Glomerular endothelial cell (primary cell): Measurements from ENCODE around the gene QKI. TPM values are rescaled to one million over a fixed set of nuclear protein-coding genes. Genes with fewer than 3 reads are reported as not detected.

Source experiments
- DNase-seq: peaks from one replicate; pipeline ENCODE4 v3.0.0-alpha.2; 2011; ENCODE audit warnings: low read depth, low spot score; ENCODE audit errors: extremely low read depth
- total RNA-seq: library from RNA; depleted of rRNA; stranded (reverse); fragments of >200 nt; gene quantifications from 2 replicates; pipeline ENCODE4 v1.2.3, GENCODE V29; 2015

QKI gene
- total RNA-seq, 1 donor from 2014 or later: 224 TPM

DNA sequence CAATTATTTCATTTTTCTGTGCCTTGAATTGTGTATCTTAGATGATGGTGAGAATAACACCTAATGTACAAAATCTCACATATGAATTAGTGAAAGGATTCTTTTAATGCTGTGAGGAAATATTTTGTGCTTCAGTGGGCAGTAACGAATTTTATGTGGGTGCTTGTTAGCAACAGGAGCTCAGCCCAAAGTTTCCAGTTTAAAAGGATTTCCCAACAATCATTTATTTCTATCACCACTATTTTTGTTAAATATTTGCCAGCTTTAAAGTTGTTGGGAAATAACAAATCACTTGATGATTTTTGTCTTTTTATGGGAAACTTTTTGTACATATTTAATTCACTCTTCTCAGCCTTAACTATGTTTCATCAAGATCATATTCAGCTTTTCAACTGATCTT is 111.8 kb downstream of the QKI start:
- no peak for DNase-seq

- no peak for DNase-seq
Observed at GRCh38 chr6:163527291-163527690, 112.8 kb downstream of the QKI start.

DNA sequence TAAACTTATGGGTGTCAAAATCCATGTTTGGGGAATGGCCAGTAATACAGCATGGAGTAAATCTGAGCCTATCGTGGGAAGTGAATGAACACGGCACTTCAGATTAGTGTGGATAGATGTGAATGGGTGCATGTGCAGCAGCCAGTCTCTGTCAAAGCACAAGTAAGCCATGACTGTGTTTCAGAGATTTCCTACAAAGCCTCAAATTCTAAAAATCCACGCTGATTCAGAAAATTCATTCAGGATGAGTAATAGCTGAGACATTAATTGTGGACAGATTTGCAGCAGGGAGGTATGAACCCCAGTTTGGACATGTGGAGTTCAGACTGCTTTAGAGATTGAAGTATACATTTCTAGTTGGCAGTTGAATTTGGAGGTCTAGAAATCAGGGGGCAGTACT is 115.1 kb downstream of the QKI start:
- no peak for DNase-seq

DNA sequence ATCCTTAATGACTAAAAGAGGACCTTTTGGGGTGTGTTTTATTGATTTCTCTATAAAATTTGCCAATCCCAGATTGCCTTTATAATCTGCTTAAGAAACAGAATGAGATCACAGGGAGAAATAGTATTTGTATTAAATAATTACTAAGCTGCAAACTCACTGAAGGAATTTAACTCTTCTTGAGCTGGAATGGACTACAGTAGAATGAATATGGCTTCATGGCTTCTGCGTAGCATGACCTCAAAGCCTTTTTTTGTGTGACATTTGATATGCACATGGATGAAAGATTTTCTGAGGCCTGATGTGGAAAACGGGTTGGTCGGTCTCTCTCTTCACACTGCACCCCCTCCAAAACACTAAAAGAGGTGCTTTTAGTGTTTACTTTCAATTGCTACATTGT is 115.9 kb downstream of the QKI start:
- DNase-seq: no peak

DNA sequence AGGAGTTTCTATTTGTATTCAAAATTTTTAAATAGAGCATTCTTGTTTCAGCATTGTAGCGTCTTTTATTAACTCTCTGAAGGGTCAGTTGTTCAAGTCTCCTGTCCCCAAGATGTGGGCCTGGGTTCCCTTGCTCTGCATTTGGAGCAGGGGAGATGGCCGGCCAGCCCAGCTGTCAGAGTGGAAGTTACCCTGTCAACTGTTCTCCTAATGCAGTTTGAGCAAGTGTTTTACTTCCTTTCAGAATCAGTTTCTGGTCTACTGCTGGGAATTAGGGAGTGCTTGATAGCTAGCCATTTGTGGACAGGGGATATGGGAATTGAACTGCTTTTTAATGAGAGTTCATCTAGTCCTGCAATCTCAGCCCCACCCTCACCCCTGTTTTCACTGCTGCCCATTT is 116.6 kb downstream of the QKI start:
- no peak for DNase-seq

DNA sequence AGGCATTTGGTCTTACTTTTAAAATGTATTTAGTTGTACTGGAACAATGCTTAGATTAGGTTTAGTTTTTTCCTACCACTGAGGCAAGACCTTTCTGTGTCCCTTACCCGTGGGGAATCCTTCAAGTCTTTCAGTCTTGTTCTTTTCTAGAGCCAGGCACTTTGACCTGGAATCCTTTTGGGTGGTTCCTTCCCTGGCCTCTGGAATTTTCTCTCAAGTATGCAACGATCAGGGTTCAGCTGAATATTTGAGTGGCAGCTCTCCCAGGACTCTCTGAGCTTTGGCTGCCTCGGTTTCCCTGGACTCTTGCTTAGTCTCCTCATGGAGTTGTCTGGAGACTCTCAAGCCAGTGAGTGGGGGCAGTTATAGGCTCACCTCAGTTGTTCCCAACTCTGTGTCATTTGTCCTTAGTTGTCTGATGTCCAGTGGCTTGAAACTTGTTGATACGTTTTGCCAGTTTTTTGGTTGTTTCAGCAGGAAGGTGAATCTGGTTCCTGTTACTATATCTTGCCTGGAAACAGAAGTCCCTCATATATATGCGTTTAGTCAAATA is 118.1 kb downstream of the QKI start:
- no peak for DNase-seq

DNA sequence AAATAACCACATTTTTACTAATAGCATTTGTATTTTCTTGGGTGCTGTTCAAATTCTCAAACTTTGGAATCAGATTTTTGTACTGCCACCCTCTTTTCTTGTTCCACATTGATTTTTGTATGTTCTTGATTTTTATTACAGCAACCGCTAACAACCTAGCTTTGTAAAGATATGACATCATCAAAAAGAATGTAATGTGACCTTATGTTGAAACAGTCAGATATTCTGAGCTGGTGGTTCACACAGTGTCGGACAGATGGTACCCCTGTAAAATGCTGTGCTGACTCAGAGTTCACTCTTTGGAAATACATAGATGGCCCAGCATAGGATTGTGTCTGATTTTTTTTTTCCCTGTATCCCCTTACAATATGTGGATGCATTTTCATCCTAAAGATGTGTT is 118.9 kb downstream of the QKI start:
- no peak for DNase-seq

GRCh38 chr6:163536770-163537169 is 122.3 kb downstream of the QKI start:
- no peak for DNase-seq

DNA sequence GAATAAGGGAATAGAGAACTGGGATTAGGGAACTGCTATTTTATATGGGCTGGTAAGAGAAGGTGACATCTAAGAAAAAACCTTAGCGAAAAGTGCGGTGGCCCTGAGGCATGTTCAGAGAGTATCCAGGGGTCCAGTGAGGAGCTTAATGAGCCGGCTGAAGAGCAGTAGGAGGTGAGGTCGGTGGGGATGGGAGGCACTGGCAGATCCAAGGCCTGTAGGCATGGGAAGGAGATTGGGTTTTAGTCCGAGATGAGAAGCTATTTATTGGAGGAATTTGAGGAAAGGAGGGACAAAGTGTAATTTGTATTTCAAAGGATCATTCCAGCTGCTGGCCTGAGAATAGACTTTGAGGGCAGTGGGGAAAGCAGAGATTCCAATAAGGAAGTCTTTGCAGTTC is 123.8 kb downstream of the QKI start:
- no peak for DNase-seq

DNA sequence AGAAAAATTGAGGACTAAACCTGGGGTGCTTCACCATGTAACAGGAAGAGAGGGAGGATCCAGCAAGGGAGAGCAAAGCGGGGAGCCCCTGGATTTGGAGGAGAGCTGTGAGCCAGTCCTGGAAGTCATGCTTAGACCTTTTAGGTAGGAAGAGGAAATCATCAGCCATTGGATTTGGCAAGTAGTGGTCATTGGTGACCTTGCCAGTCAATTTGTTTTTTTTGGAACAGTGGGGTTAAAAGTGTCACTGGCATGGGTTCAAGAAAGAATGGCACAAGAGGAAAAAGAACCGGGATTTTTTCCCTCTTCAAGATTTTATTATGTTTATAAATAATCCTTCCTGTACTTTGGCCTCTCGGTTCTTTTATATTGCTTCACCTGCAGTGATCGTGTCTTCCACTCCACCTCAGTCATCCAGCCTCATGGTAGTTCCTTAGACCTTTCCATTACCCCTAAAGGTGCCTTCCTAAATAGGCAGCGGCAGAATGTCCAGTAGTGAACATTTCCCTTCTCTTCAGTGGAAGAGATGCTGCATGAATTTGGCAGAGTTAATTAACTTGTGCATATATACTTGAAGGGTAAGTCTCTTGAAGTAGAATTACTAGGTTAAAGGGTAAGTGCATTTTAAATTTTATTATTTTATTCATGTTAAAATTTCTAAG is 124.7 kb downstream of the QKI start:
- no peak for DNase-seq

- DNase-seq: no peak
Observed at GRCh38 chr6:163543321-163543720, 128.8 kb downstream of the QKI start.

DNA sequence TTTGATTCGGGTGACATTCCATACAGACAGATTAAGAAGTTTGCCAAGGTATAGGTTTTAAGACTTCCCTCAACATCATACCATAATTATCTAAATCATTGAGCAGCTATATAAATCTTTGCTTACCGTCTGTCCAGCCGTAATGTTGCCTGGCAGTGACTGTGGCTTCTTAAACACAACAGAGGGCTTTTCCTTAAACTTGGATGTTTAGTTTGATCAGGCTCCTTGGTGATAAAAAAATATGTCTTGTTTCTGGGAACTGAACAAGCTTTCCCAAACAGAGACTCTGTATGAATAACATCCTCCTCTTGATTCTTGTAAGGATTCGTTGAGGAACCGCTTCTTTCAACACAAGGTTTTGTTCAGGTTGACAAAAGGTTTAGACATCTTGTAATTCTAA is 130.9 kb downstream of the QKI start:
- no peak for DNase-seq

DNA sequence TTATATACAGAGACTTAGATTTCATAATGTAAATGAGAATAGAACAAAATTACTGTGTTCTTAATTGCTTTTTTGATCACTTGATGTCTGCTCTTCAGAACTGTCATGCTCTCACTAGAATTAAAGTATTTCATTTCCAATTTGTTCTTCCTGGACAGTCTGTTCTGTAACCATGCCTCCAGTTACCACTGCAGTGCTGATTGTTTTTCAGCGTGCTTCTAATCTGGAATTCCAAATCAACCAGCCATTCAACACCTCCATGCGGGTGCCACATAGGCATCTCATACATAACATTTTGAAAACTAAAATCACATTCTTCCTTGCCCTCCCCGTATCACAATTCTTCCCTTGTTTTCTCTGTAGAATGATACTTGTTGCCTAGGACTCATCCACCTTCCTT is 132.8 kb downstream of the QKI start:
- DNase-seq: no peak

DNA sequence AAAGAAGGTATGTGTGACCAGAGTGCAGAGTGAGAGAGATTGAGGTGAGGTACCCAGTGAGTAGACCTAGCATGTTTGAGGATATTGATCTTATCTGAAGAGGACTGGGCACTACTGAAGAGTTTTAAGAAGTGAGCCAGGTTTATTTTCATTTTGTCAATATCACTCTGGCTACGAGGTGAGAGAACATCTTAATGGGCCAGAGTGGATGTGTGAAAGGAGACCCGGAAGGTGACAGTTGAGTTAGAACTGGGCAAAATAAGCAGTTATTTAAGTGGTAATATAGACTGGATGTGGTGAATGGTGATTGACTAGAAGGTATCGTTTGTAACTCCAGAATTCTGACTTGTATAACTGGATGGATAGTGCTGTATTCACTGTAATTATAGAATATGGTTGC is 134.1 kb downstream of the QKI start:
- no peak for DNase-seq

GRCh38 chr6:163554032-163554431 is 139.5 kb downstream of the QKI start:
- DNase-seq: no peak

DNA sequence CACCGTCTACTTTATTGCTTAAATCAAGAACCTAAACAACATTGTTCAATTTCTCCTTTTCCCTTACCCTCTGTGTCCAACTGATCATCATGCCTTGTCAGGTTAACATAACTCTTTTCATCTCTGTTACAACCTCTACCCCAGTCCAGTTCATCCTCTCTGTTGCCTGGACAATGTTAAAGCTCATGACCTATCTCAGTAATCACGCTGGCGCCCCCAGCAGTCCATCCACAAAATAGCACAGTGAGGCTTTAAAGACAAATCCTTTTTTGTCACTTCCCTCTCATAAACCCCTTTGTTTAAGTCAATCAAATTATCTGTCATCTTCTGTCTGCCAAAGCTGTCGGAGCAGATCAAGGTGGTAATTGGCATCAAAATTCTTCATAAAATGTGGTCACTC is 140.1 kb downstream of the QKI start:
- peak; percentile 36 for DNase-seq

- no peak for DNase-seq
Observed at GRCh38 chr6:163559661-163560060, 145.1 kb downstream of the QKI start.

DNA sequence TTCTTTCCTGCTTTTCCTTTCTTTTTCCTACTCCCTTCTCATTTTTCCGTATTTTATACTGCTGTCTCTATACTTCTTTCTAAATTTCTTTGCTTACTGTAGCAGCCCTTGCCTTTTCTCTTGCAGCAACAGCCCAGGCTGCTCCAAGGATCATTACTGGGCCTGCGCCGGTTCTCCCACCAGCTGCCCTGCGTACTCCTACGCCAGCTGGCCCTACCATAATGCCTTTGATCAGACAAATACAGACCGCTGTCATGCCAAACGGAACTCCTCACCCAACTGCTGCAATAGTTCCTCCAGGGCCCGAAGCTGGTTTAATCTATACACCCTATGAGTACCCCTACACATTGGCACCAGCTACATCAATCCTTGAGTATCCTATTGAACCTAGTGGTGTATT is 148.8 kb downstream of the QKI start:
- no peak for DNase-seq

GRCh38 chr6:163564534-163564933 is 150.0 kb downstream of the QKI start:
- no peak for DNase-seq

- no peak for DNase-seq
Observed at GRCh38 chr6:163565140-163565539, 150.6 kb downstream of the QKI start.

DNA sequence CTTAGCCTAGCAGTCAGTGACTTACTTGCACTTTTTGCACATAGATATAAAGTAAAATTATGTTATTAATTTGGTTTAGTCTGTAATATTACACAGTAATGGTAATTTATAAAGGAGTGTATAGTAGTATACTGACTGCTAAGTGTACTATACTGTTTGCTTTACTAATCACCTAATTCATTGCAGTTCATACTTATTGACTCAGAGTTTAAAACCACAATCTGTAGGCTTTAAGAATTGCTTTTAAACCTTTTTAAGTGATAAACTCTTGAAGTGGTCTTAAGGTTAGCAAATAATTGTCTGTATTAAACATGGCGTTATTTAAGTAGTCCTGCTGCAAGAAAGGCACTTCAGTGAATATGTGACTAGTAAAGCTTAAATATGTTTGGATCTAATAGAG is 151.5 kb downstream of the QKI start:
- no peak for DNase-seq

GRCh38 chr6:163568275-163568674 is 153.8 kb downstream of the QKI start:
- no peak for DNase-seq

GRCh38 chr6:163570579-163571231 is 156.2 kb downstream of the QKI start:
- no peak for DNase-seq
